H1 (cell line): ENCODE measurements around the gene METTL1. TPM values are rescaled to one million over a fixed set of nuclear protein-coding genes. Genes with fewer than 3 reads are reported as not detected.

Experiments used
- EGR1 ChIP-seq: IDR thresholded peaks from 2 replicates; pipeline ENCODE4 v1.6.1; 2011; ENCODE audit warnings: low read depth, low read length, borderline replicate concordance
- EP300 ChIP-seq, 2 experiments: IDR thresholded peaks; 1 replicate in 1 of 2; 2 replicates in 1 of 2; pipeline ENCODE4 v1.6.1; 2011 to 2012; ENCODE audit warnings: low read depth in 2 of 2, low read length in 2 of 2, mild to moderate bottlenecking in 2 of 2, borderline replicate concordance in 1 of 2, inconsistent platforms in 1 of 2, moderate library complexity in 1 of 2
- polyA plus RNA-seq, 7 experiments: library from polyadenylated mRNA; depleted of rRNA in 3 of 7; stranded (reverse) in 5 of 7; unstranded in 2 of 7; fragments of >200 nt in 5 of 7; fragments of 200-250 nt in 2 of 7; gene quantifications; 1 replicate in 5 of 7; 2 replicates in 1 of 7; 4 replicates in 1 of 7; pipeline versions ENCODE4 v1.2.1 to v1.2.3, GENCODE V29; 2011 to 2013; ENCODE audit warnings: missing spikeins in 2 of 7, mixed read lengths in 2 of 7
- total RNA-seq: library from RNA; stranded (reverse); fragmentation: NEBNext Ultra II Directional; extraction: Animal tissue kit (Norgen Biotek cat#: 25700); gene quantifications from 2 replicates; pipeline ENCODE4 v1.2.1, GENCODE V29; 2021

METTL1 gene
- total and polyA plus RNA-seq, 2 of the 8 experiments (the other 6 are each of a cell fraction or from before 2014, with no cell fraction given) = 40.5 to 46.0 TPM

GRCh38 chr12:57756406-57757341 lies 15.2 kb downstream of the METTL1 start (continued):
- no peak for TF ChIP-seq EGR1
- no peak for TF ChIP-seq EP300 (IDR thresholded peaks at IDR 0.05; ENCODE audit: borderline replicate concordance in 1 of 2, low read depth in 2 of 2, low read length in 2 of 2)
